ENCODE results near the gene CASTOR1.

The CASTOR1 gene

DNA sequence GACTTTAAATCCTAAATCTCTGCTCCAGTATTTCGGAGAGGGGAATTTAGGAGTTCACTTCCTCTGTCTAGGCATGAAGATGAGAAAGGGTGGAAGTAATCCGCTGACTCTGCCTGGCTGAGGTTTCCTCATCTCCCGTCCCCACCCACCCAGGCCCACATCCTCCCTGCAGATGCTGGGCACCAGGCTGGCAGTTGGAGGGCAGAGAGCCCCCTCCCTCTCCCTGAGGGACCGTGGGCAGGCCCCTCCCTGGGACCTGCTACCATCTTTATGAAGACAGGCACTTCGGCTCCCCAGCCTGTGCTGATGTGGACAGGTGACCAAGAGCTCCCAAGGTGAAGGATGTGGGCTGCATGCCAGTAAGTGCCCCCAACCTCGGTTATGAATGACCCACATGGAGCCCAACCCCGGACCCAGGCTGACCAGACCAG lies 6.7 kb downstream of the CASTOR1 start:
- no peak for DNase-seq

DNA sequence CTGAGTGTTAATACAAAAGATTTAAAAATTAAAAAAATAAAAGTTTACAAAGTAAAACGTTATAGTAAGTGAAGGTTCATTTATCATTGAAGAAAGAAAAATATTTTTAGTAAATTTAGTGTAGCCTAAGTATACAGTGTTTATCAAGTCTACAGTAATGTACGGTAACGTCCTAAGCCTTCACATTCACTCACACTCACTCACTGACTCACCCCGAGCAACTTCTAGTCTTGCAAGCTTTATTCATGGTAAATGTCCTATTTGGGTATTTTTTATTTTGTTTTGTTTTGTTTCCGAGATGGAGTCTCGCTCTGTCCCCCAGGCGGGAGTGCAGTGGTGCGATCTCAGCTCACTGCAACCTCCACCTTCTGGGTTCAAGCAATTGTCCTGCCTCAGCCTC lies 8.8 kb downstream of the CASTOR1 start:
- DNase-seq = no peak

DNA sequence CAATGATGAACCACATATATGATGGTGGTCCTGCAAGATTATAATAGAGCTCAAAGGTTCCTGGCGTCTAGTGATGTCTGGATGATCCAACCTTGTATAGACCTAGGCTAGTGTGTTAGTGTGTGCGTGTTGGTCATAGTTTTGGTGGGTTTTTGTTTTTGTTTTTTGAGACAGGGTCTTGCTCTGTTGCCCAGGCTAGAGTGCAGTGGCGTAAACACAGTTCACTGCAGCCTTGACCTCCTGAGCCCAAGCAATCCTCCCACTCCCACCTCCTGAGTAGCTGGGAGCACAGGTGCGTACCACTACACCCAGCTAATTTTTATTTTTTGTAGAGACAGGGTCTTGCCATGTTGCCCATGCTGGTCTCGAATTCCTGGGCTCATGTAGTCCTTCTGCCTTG lies 9.4 kb downstream of the CASTOR1 start:
- DNase-seq = no peak

DNA sequence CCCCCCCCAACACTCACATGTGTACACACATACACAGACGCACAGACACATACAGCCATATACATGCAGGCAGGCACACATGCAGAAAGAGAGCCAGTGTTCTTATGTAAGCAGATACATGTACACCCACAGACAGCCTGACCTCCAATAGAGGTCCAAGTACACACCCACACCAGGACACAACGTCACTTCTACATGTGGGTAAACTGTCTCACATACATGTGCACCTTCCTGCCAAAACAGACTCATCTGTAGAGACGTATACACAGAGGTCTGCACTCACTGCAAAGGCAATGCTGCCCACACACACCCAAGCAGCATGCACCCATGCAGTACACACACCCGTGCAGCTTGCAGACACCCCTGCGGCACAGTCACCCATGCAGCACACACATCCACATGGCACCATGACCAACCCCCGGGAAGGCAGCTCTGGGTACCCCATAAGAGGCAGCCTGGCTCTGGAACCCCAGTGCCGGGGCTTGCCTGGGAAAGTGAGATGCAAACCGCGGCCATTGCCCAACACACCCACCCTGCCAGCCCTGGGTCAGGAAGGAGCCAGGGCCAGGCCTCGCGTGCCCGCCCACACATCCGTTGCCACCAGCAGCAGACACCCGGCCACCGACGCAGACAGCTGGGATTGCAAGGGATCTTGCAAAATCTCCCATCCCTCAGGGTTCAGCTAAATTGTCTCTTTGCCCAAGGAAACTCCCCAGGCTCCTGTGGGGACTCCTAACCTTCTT lies 10.1 kb downstream of the CASTOR1 start:
- no peak for DNase-seq

DNA sequence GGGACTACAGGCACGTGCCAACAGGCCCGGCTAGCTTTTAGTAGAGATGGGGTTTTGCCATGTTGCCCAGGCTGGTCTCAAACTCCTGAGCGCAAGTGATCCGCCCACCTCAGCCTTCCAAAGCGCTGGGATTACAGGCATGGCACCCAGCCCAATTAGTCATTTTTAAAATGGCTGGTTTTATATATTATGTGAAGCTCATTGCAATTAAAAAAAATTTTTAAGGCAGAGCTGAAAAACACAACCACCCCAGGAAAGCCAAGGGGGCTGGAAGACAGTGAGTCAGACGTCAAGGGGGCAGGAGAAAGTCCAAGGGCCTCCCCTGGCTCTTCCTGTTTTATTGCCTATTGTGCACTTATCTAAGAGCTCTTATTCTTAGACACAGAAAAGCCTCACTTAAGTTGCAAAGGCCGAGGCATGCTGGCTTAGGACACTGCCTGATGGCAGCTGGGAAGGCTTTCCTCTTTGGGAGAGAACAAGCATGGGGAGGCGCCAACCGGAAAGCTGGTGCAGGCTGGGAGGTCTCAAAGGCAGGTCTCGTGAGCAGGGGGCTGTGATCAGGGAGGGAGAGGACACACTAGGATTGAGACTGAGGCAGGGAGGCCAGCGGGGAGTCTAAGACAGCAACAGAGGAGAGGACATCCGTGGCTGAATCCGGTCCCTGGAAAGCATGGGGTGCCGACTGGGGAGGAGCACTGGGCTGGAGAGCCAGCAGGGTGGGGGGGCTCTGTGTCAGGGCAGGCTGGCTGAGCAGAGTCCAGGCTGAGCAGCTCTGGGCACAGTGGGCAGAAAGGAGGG lies 11.6 kb downstream of the CASTOR1 start:
- peak; percentile 76 for DNase-seq

DNA sequence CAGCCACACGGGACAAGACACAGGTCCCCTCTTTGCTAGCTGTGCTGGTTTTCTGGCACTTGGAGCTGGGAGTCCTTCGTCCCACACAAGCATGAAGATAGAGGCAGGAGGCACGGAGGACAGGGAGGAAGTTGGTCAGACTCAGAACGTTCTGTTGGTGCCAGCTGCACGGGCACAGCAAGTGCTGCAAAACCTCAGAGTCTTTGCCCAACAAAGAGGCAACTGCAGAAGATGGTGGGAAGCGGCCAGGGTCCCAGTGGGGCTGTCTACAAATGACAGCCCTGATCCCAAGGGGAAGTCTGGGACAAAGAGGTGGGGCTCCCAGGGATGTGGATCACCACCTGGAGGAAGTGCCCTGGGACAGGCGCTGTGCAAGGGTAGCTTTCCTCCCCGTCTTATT lies 13.3 kb downstream of the CASTOR1 start:
- no peak for DNase-seq

DNA sequence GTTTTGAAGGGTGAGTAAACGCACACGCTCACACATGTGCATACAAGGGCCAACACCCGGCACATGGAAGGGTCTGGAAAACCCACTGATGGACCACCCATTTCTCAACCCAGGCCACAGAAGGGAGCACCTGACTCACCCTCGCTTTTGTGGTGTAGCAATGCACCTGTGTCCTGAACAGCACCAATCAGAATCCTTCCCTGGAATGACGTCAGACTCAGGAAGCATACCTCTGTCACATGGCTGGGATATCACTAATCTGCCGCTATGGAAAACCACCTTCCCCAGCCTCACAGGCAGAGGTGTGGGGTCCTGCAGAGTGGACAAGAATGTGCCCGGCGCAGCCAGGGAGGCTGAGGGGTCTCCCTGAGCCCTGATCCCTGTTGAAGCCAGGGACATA lies 13.7 kb downstream of the CASTOR1 start:
- DNase-seq = no peak

DNA sequence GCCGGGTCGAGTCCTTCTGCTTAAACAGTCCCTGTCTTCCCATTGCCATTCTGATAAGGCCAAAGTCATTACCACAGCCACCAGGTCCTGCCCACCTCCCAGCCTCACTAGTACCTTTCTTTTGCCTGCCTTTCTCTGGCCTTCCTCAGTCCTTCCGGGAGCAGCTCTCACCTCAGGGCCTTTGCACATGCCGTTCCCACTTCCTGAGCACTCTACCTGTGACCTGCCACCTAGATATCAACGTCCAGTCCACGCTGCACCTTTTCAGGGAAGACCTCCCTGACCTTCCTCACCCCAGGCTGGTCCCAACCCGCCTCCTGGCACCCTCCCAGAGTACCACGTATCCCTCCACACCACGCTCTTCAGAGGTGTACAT lies 14.9 kb downstream of the CASTOR1 start:
- DNase-seq = no peak

DNA sequence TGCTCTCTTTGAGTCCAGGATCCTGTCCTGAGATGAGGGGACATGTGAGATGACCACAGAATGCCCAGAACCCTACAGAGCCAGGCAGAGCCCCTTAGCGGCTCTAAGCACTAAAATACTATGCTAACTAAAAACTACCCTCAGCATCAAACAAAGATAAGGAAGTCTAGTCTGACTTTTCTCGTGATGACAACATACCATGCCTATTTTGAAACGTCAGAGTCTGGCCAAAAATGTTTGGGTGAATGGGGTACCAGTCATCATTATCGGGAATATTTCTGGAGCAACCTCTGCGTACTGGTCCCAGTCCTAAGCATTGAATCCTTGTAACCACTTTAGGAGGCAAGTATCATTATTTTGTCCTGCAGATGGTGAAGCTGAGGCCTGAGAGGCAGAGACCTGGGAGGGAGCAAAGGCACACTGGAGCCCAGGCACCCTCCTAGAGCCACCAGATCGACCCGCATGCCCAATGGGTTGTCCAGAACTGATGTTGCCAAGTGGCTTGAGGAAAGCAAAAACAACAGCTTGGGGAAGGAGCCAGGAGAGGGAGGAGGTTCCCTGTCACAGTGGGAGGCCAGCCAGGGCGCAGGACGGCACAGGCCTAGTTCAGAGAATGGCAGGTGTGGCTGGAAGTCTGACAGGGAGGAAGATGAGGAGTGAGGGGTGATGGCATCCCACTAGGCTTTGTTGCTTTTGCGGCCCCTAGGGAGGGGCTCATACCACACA lies 15.4 kb downstream of the CASTOR1 start:
- DNase-seq = no peak

DNA sequence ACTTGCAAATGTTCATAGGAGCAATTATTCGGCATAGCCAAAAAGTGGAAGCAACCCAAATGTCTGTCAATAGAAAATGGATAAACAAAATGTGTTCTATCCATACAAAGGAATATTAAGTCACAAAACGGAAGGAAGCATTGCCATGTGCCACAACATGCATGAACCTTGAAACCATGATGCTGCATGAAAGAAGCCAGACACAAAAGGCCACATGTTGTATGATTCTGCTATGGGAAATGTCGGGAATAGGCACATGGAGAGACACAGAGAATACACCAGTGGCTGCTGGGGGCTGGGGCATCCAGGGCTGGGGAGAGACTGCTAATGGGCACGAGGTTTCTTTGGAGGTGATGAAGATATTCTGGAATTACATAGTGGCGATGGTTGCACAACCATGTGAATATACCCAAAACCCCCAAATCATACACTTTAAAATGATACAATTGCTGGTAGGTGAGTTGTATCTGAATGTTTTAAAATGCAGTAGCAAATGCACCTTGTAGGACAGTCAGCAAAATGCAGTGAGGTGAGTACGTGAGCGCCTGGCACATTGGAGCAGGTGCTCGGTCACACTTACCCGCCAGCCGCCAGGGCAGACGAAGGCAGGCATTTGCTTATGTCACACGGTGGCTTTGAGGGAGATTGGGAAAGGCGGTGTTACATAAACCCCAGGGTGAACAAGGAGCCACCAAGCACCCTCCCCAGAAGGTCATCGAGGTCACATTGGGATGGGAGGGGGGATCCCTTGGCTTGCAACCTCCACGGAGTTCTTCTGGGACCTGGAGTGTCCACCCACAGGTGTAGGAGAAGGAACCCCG lies 16.3 kb downstream of the CASTOR1 start:
- no peak for DNase-seq

DNA sequence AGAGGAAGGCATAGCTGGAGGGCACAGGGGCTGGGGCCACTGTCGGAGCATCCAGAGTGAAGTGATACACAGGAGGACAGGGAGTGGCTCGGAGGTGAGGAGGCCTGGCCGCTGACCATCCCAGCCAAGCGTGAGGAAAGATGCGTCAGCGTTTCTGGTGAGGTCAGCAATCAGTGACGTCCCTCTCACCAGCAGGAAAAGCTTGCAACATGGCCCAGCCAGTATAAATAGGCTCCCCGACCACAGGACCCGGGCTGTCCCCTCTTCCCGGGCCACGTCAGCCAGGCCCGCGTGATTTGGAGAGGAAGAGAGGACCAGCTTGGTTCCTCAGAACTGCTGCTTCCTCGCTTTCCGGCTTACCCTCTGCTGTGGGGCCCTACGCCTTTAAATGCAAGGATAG lies 18.5 kb downstream of the CASTOR1 start:
- peak; percentile 24 for DNase-seq

DNA sequence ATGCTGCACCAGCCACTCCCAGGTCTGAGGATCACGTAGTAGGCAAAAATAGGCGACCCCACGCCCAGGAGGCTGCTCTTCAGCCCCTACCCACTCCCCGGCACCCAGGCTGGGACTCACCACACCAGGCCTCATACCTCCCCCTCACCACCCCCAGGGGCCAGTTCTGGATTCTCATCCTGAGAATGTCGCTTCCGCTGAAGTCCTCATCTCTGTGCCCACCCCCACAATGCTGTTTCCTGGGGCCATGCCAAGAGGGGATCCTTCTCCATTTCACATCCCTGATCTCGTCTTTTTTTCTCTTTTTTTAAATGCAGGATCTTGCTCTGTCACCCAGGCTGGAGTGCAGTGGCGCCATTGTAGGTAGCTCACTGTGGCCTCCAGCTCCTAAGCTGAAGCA lies 21.0 kb downstream of the CASTOR1 start:
- no peak for DNase-seq

DNA sequence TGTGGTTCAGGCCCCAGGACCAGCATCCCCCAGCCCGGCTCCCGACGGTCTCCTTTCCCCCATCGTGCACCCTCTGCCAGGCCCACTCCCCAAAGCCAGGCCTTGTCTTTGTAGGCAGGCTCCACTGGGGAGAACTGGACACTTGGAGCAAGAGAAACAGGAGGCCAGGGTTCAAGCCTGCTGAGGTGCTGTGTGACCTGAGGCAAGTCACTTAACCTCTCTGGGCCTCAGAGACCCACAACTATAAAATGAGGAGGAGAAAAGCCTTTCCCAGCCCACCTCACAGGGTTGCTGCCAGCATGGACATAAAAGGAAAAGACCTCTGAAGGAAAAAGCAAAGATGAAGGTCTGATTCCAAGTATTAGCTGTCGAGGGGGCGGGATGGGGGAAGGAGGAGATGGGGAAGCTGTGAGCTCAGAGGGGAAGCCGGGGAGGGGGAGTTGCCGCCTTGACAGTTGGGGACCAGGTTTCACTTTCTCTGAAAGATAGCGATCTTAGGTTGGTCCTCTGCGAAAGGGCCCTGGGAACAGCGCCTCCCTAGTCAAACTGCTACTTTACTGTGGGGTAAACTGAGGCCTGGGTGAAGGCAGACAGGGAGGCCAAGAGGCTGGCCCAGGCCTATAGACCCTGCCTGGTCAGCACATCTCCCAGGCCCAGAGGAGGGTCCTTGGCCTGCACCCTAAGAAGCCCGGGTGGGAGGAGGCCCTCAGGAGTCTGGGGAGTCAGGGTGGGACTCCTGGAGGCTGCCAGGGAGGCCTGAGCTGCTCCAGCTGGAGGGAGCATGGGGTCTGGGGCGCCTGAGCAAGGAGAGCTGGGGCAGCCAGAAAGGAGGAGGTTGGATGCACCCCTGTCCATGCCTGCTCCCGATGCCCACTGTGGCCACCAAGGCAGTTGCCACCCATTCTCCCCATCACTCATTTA lies 21.7 kb downstream of the CASTOR1 start:
- no peak for DNase-seq

DNA sequence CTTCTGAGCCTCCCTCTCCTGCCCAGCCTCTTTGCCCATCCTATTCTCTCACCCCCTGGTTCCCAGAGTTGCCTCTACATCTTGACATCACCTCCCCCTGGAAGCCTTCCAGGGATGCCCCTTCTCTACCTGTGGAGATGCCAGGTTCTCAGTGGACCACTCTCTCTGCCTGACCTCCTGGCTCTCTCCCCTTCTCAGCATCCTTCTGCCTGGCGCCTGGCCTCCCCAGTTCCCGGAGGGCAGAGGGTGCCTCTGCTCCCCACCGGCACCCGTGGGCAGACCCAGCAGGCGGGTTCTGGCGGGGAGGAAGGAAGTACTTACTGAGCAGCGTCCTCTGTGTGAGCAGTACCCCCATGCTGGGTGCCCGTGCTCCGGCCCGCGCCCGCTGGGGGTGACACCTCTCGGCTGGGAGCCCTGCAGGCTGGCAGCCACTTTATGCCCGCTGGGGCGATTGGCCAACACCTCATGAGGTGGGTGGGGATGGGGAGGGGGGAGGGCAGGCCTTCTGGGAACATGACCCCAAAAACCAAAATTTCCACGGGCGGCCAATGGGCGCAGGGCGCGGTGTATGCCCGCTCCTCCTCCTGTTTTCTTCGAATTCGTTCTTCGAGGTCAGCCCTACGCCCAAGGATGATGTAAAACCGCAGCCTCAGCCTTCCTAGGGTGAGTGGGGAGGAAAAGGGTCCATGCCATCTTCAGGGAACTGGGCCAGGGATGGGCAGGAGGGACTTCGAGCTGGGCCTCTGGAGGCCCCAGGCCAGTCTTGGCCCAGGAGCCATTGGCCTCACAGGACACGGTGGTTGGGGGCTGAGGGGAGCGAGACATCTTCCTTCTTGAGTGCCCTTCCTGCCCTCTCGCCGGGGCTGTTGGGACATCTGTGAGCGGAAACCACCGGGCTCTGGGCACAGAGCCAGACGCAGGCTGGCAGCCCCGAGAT lies 22.6 kb downstream of the CASTOR1 start, which contains the start of gene OSM:
Gene OSM (minus strand): TSS at position 407 of the 937 bp plus-strand sequence. CDS start 52 bp downstream, at position 355.
- no peak for DNase-seq

DNA sequence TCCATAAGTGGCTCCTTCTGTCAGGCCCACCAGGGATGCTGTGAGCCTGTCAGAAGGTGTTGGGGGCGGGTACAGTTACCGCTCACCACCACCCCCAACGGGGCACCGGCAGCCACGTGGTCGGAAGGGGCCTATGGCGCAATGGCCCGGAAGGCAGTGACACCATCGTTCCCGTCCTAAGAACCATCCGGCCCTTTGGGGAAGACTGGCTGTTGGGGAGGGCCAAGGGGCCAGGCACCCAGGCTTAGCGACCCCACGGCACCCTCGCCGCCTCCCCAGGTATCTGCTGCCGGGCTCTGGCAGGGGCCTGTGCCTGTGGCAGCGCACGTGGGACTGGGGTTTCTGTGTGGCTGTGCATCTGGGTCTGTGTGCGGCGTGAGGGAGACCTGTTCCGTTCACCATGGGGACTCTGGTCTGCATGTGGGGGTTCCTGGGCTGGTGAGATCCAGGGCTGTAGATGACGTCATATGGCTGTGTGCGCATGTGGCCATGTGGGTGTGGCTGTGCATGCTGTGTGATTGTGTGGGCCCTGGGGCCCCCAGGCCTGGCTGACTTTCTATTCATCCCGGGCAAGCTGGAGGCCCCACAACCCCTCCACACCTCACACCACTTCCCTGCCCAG lies 23.4 kb downstream of the CASTOR1 start:
- DNase-seq = no peak

DNA sequence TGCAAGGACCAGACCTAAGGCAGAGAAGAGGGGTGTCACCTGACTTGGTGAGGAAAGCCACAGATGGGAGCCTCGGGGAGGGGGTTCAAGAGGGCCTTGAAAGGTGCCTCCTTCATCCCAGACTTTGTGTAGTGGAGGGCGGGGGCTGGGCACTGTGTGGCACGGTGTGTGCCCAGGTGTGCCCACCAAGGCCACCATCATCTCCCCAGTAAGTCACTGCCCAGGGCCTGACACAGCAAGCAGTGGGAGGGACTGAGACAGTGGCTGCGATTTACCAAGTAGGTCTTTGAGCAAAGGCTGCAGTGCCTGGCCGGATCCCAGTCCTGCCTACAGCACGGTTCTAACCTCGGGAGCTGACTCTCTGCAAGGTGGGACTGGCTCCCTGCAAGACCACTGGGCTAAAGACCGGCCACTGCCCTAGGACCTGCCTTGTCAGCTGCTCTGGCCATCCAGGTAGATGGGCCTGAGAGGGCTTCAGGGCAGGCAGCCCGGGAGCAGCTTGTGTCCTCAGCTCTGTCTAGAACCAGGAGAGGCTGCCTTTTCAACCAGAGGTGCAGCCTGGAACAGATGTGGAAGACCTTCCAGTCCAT lies 24.1 kb downstream of the CASTOR1 start:
- no peak for DNase-seq

DNA sequence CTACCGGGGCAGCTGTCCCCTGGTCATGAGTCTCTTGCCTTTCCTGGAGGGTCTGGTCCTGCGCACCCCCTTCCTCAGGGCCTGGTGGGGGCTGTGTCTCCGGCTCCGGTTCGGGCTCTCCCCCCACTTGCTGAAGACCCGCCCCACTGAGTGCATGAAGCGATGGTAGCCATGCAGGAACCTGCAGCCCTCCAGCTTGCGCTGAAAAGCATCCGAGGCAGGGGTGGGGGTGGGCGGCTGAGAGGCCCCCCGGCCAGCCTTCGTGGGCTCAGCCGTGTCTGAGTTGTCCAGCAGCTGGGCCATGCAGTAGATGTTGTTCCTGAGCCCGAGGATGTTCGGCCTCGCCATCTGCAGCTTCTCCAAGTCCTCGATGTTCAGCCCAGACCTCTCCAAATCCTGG lies 25.4 kb downstream of the CASTOR1 start:
- no peak for DNase-seq

DNA sequence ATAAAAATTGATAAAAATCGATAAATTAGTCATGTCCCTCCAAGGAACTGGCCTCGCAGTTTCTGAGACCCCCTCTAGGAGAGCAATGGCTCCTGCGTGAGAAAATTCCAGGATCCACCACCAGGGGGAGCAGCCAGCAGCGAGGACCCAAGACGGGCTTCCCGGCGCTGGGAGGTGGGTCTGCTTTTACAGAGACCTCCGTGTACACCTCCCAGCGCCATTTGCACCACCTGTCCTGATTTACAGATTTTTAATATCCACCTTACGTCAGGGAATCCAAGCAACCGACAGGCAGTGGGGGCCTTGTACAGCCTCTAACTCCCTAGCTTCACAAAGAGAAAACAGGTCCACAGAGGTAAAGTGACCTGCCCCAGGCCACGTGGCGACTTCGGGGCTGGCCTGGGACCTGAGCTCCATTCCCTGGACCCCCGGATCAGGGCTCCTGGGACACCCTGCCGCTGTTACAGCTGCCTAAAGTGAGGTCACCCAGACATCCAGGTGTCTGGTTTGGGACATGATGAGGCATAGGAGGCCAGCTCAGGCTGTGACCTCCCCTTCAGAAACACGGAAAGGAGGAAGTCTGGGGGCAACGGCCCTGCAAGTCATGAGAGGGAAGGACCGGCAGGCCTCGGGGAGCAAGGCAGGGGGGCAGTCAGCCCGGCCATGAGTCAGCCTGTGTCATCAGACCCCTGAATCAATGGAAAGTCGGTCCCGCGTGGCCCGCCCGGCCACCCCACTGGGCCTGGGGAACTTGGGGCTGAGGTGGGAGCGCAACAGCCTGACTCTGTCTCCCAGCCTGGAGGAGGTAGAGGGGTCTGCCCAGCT lies 26.2 kb downstream of the CASTOR1 start:
- peak; percentile 59 for DNase-seq

DNA sequence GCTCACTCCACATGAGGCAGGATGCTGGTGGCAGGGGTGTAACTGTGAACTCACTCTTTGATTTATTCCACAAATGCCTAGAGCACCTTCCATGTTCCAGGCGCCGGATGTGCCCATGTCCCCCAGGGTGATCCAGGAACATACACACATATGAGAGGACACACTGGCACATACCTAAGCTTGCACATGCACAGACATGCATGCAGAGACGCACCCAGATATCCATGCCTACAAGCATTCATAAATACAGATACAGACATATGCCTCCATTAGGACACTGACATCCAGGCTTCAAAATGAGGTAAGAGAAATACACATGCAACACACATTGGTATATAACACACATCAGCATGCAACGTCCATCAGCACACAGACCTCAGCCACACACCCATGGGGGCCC lies 27.2 kb downstream of the CASTOR1 start:
- DNase-seq = no peak
